Measurements from ENCODE around the gene KIRREL3.

The KIRREL3 gene

GRCh38 chr11:126821827-126822226 is 178.7 kb downstream of the KIRREL3 start:
- DNase-seq = no peak

- no peak for DNase-seq
These were observed 181.4 kb downstream of the KIRREL3 start for GRCh38 chr11:126819194-126819593.

GRCh38 chr11:126817523-126818450 is 182.8 kb downstream of the KIRREL3 start:
- DNase-seq = no peak

- DNase-seq = peak; percentile 1
These were observed 183.5 kb downstream of the KIRREL3 start for GRCh38 chr11:126817096-126817495.

GRCh38 chr11:126816645-126817044 is 183.9 kb downstream of the KIRREL3 start:
- no peak for DNase-seq

- no peak for DNase-seq
These were observed 185.5 kb downstream of the KIRREL3 start for GRCh38 chr11:126815111-126815510.

GRCh38 chr11:126810776-126811175 is 189.8 kb downstream of the KIRREL3 start:
- no peak for DNase-seq

- no peak for DNase-seq
These were observed 190.9 kb downstream of the KIRREL3 start for GRCh38 chr11:126809514-126810289.

- DNase-seq = no peak
These were observed 191.7 kb downstream of the KIRREL3 start for GRCh38 chr11:126808836-126809235.

- no peak for DNase-seq
These were observed 192.3 kb downstream of the KIRREL3 start for GRCh38 chr11:126808296-126808695.

GRCh38 chr11:126805870-126806269 is 194.7 kb downstream of the KIRREL3 start:
- no peak for DNase-seq

GRCh38 chr11:126804363-126804762 is 196.2 kb downstream of the KIRREL3 start:
- no peak for DNase-seq

GRCh38 chr11:126800009-126800408 is 200.6 kb downstream of the KIRREL3 start:
- no peak for DNase-seq

GRCh38 chr11:126797457-126798169 is 203.0 kb downstream of the KIRREL3 start:
- DNase-seq = no peak

- DNase-seq = no peak
These were observed 207.0 kb downstream of the KIRREL3 start for GRCh38 chr11:126793596-126793995.

GRCh38 chr11:126791991-126792390 is 208.6 kb downstream of the KIRREL3 start:
- DNase-seq = no peak

- no peak for DNase-seq
These were observed 209.1 kb downstream of the KIRREL3 start for GRCh38 chr11:126791446-126791845.

GRCh38 chr11:126790550-126791081 is 210.0 kb downstream of the KIRREL3 start:
- no peak for DNase-seq

- no peak for DNase-seq
These were observed 217.8 kb downstream of the KIRREL3 start for GRCh38 chr11:126782810-126783209.

- DNase-seq = no peak
These were observed 218.6 kb downstream of the KIRREL3 start for GRCh38 chr11:126781942-126782341.

GRCh38 chr11:126776119-126776518 is 224.5 kb downstream of the KIRREL3 start:
- no peak for DNase-seq

GRCh38 chr11:126772267-126772666 is 228.3 kb downstream of the KIRREL3 start:
- DNase-seq = no peak

GRCh38 chr11:126768702-126769101 is 231.9 kb downstream of the KIRREL3 start:
- DNase-seq = no peak

Data from activated CD4-positive, alpha-beta T cell treated with anti-CD3 and anti-CD28 coated beads, Interleukin-2, amount 50 U/mL, for 16 hours (primary cell).